ENCODE data around the gene VAPA.

The VAPA gene

DNA sequence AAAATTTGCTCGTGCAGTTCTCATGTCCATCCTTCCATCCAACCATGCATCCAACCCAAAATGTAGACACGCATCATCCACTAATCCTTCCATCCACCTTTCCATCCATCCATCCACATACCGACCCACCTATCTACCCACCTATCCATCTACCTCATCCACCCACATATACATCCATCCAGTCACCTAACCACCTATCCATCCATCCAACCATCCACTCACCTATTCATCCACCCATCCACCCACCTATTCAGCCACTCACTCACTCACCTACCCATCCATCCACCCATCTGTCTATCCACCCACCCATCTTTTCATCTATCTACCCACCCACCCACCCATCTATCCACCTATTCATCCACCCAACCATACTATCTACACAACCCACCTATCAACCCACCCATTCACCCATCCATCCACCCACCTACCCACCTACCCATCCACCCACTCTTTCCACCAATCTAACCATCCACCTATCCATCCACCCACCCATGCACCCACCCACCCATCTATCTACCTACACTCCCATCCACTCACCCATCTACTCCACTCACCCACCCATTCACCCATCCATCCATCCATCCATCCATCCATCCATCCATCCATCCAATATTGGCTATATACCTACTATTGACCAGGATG is 94.3 kb downstream of the VAPA start:
- DNase-seq, result no peak
